H1 (cell line): ENCODE results near the gene OLFM2.

Source experiments
- EZH2 ChIP-seq: fragments of 200-600 bp; sonication (generic); IDR thresholded peaks from 2 replicates; pipeline ENCODE4 v1.7.1; 2012; ENCODE audit warnings: low read depth, mild to moderate bottlenecking, moderate library complexity, low read length, inconsistent platforms; ENCODE audit not compliant: severe bottlenecking
- FOSL1 ChIP-seq: IDR thresholded peaks from 2 replicates; pipeline ENCODE4 v1.6.1; 2011; ENCODE audit warnings: mild to moderate bottlenecking, low read depth, low read length, moderate library complexity; ENCODE audit not compliant: insufficient read depth
- JUND ChIP-seq: IDR thresholded peaks from 2 replicates; pipeline ENCODE4 v1.6.1; 2011; ENCODE audit warnings: mild to moderate bottlenecking, improper control_type of control experiment, low read length
- KDM1A ChIP-seq: fragments of 200-600, 300-600 bp; sonication (generic); IDR thresholded peaks from 2 replicates; pipeline ENCODE4 v1.7.1; 2016; ENCODE audit warnings: mild to moderate bottlenecking, low read length, borderline replicate concordance
- PHF8 ChIP-seq: fragments of 200-600 bp; sonication (generic); conservative IDR thresholded peaks from 2 replicates; pipeline ENCODE4 v1.7.1; 2012; ENCODE audit warnings: low read depth, mild to moderate bottlenecking, inconsistent platforms, low read length, moderate library complexity
- SP1 ChIP-seq: IDR thresholded peaks from 2 replicates; pipeline ENCODE4 v1.6.1; 2011; ENCODE audit warnings: low read depth, low read length
- TF ChIP-seq, protein P1 (sequence below), 3 experiments: IDR thresholded peaks; 1 replicate in 2 of 3; 2 replicates in 1 of 3; pipeline versions ENCODE4 v1.5.1 to v1.6.1; 2011; ENCODE audit warnings: low read length in 3 of 3, mild to moderate bottlenecking in 3 of 3, inconsistent platforms in 2 of 3, low read depth in 1 of 3, moderate library complexity in 1 of 3; ENCODE audit not compliant: insufficient read depth in 1 of 3; ENCODE audit errors: control extremely low read depth in 1 of 3
- TF ChIP-seq, protein P2 (sequence below): IDR thresholded peaks from 2 replicates; pipeline ENCODE4 v1.6.1; 2012; ENCODE audit warnings: low read length, inconsistent platforms

DNA sequence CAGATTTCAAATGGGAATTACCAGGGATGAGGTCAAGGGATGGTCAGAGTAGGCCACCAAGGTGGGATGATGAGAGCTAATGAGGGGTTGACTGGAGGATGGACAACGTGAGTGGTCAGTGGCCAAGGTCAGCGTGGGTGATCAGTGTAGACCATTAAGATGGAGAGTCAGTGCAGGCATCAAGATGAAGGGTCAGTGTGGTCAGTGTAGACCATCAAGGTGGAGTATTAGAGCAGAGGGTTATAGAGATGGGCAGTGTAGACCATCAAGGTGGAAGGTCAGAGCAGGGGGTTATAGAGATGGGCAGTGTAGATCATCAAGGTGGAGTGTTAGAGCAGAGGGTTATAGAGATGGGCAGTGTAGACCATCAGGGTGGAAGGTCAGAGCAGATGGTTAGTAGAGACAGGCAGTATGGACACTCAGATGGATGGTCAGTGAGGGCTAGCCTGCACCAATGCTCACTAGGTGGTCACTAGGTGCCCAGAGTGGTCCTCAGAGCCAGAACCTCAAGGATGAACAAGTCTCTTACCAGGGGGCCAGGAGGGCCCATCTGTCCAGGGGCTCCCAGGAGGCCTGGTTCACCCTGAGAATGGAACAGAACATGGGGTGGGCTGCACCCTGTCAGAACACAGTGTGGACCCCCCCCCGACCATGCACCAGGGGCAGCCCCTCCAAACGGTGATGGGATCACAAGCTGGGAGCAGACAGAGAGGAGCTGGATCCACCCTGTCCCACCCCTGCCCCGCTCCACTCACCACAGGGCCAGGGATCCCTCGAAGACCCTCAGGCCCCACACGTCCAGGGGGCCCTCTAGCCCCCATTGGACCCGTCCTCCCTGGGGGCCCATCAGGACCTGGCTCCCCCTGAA is 32.7 kb upstream of the OLFM2 start:
- TF ChIP-seq, protein P1, sequence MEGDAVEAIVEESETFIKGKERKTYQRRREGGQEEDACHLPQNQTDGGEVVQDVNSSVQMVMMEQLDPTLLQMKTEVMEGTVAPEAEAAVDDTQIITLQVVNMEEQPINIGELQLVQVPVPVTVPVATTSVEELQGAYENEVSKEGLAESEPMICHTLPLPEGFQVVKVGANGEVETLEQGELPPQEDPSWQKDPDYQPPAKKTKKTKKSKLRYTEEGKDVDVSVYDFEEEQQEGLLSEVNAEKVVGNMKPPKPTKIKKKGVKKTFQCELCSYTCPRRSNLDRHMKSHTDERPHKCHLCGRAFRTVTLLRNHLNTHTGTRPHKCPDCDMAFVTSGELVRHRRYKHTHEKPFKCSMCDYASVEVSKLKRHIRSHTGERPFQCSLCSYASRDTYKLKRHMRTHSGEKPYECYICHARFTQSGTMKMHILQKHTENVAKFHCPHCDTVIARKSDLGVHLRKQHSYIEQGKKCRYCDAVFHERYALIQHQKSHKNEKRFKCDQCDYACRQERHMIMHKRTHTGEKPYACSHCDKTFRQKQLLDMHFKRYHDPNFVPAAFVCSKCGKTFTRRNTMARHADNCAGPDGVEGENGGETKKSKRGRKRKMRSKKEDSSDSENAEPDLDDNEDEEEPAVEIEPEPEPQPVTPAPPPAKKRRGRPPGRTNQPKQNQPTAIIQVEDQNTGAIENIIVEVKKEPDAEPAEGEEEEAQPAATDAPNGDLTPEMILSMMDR (IDR thresholded peaks at IDR 0.05; ENCODE audit: control extremely low read depth in 1 of 3, insufficient read depth in 1 of 3, low read depth in 1 of 3, low read length in 3 of 3) = no peak
- TF ChIP-seq FOSL1 = no peak
- no peak for TF ChIP-seq SP1
- no peak for TF ChIP-seq PHF8
- no peak for TF ChIP-seq KDM1A
- TF ChIP-seq, protein P2, sequence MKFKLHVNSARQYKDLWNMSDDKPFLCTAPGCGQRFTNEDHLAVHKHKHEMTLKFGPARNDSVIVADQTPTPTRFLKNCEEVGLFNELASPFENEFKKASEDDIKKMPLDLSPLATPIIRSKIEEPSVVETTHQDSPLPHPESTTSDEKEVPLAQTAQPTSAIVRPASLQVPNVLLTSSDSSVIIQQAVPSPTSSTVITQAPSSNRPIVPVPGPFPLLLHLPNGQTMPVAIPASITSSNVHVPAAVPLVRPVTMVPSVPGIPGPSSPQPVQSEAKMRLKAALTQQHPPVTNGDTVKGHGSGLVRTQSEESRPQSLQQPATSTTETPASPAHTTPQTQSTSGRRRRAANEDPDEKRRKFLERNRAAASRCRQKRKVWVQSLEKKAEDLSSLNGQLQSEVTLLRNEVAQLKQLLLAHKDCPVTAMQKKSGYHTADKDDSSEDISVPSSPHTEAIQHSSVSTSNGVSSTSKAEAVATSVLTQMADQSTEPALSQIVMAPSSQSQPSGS = no peak
- no peak for TF ChIP-seq EZH2
- no peak for TF ChIP-seq JUND
